H1 (cell line): ENCODE data around the gene ZBTB48. TPM values are rescaled to one million over a fixed set of nuclear protein-coding genes. Genes with fewer than 3 reads are reported as not detected.

ENCODE experiments used
- CTCF ChIA-PET: fragments of 300-600 bp; sonication (Branson Sonifier 250); formaldehyde crosslinking; loops from one replicate; lab custom pipeline; 2021; ENCODE audit not compliant: partially characterized antibody; lab: Charles Lee
- POLR2A ChIA-PET: fragments of 300-600 bp; sonication (Branson Sonifier 250); formaldehyde crosslinking; loops from one replicate; lab custom pipeline; 2021; ENCODE audit warnings: inconsistent platforms; ENCODE audit not compliant: partially characterized antibody; lab: Charles Lee
- DNase-seq, 2 experiments: peaks; one replicate each; pipeline versions ENCODE4 v3.0.0 to v3.0.0-alpha.2; 2010 to 2022; ENCODE audit warnings: low spot score in 2 of 2, low read depth in 1 of 2, mixed read lengths in 1 of 2
- FAIRE-seq: peaks from 2 replicates; lab custom pipeline; 2011; peaks lifted over from hg19 to GRCh38; lab: Jason Lieb, UNC
- H2AFZ ChIP-seq: 2 replicates; pipeline ENCODE4 v1.8.1; 2012; ENCODE audit warnings: low read length, inconsistent platforms
- H2AK5ac ChIP-seq: 2 replicates; pipeline ENCODE4 v1.6.1; 2013; ENCODE audit warnings: low read depth, low read length
- H2BK120ac ChIP-seq: replicated peaks from 2 replicates; pipeline ENCODE3; 2013; ENCODE audit warnings: low read depth, low read length, inconsistent platforms
- H2BK12ac ChIP-seq: 2 replicates; pipeline ENCODE4 v1.6.1; 2013; ENCODE audit warnings: low read depth, low read length
- H2BK15ac ChIP-seq: 2 replicates; pipeline ENCODE4 v1.6.1; 2013; ENCODE audit warnings: low read length
- H2BK20ac ChIP-seq: 2 replicates; pipeline ENCODE4 v1.6.1; 2013; ENCODE audit warnings: low read length
- H2BK5ac ChIP-seq: 2 replicates; pipeline ENCODE4 v1.6.1; 2013; ENCODE audit warnings: low read depth, low read length
- H3K14ac ChIP-seq: 2 replicates; pipeline ENCODE4 v1.6.1; 2013; ENCODE audit warnings: inconsistent platforms; ENCODE audit not compliant: insufficient read length
- H3K18ac ChIP-seq: 2 replicates; pipeline ENCODE4 v1.6.1; 2013; ENCODE audit warnings: low read length; ENCODE audit errors: extremely low read depth
- H3K23ac ChIP-seq: 2 replicates; pipeline ENCODE4 v1.6.1; 2013; ENCODE audit warnings: inconsistent platforms; ENCODE audit not compliant: insufficient read length
- H3K23me2 ChIP-seq: 2 replicates; pipeline ENCODE4 v1.6.1; 2013; ENCODE audit warnings: low read depth, low read length
- H3K27ac ChIP-seq: 2 replicates; pipeline ENCODE4 v1.6.1; 2011; ENCODE audit warnings: low read depth, low read length, inconsistent platforms
- H3K27me3 ChIP-seq, 4 experiments: replicated peaks in 1 of 4; 1 replicate in 1 of 4; 2 replicates in 3 of 4; pipeline versions ENCODE4 v1.6.1 to v1.8.1; 2011 to 2013; ENCODE audit warnings: low read length in 3 of 4, mild to moderate bottlenecking in 3 of 4, inconsistent platforms in 2 of 4, mixed read lengths in 2 of 4, moderate library complexity in 1 of 4; ENCODE audit not compliant: control insufficient read depth in 3 of 4, insufficient read depth in 3 of 4; ENCODE audit errors: extremely low read depth in 1 of 4
- H3K36me3 ChIP-seq, 4 experiments: 2 replicates each; pipeline versions ENCODE4 v1.6.1 to v1.8.1; 2011 to 2013; ENCODE audit warnings: mild to moderate bottlenecking in 4 of 4, low read length in 3 of 4, moderate library complexity in 2 of 4, control low read depth in 1 of 4, inconsistent platforms in 1 of 4; ENCODE audit not compliant: insufficient read depth in 4 of 4, control insufficient read depth in 2 of 4
- H3K4ac ChIP-seq: replicated peaks from 2 replicates; pipeline ENCODE3; 2013; ENCODE audit warnings: low read length, low read depth, mixed read lengths, inconsistent platforms; ENCODE audit not compliant: insufficient read length
- H3K4me1 ChIP-seq, 4 experiments: replicated peaks in 1 of 4; 1 replicate in 1 of 4; 2 replicates in 3 of 4; pipeline versions ENCODE4 v1.6.1 to v1.8.1; 2011 to 2013; ENCODE audit warnings: low read length in 3 of 4, inconsistent platforms in 2 of 4, mixed read lengths in 1 of 4; ENCODE audit not compliant: insufficient read depth in 4 of 4, control insufficient read depth in 3 of 4
- H3K4me2 ChIP-seq, 2 experiments: 2 replicates each; pipeline versions ENCODE4 v1.6.1 to v1.8.1; 2011 to 2013; ENCODE audit warnings: low read depth in 2 of 2, low read length in 2 of 2, control low read depth in 1 of 2, inconsistent platforms in 1 of 2, mild to moderate bottlenecking in 1 of 2; ENCODE audit not compliant: insufficient read depth in 1 of 2
- H3K4me3 ChIP-seq, 4 experiments: fragments of 200-600, 300-600 bp in 1 of 4; sonication (generic), shearing (Covaris generic), sonication (Bioruptor Twin) in 1 of 4; 2 replicates each; pipeline versions ENCODE4 v1.5.1 to v1.8.1; 2011 to 2016; ENCODE audit warnings: low read length in 4 of 4, low read depth in 3 of 4, control low read depth in 2 of 4, inconsistent platforms in 2 of 4, mild to moderate bottlenecking in 2 of 4, mixed read lengths in 1 of 4, moderate library complexity in 1 of 4; ENCODE audit not compliant: insufficient read depth in 2 of 4; ENCODE audit errors: extremely low read depth in 1 of 4
- H3K56ac ChIP-seq: replicated peaks from 2 replicates; pipeline ENCODE3; 2013; ENCODE audit warnings: low read depth, mild to moderate bottlenecking, mixed read lengths, low read length, inconsistent platforms; ENCODE audit not compliant: insufficient read length
- H3K79me1 ChIP-seq: 2 replicates; pipeline ENCODE4 v1.6.1; 2013; ENCODE audit warnings: low read depth, low read length, control low read depth
- H3K79me2 ChIP-seq, 2 experiments: 2 replicates each; pipeline versions ENCODE4 v1.6.1 to v1.8.1; 2012 to 2013; ENCODE audit warnings: low read length in 2 of 2, mild to moderate bottlenecking in 2 of 2, inconsistent platforms in 1 of 2; ENCODE audit not compliant: insufficient read depth in 2 of 2, control insufficient read depth in 1 of 2
- H3K9ac ChIP-seq, 4 experiments: replicated peaks in 1 of 4; 1 replicate in 1 of 4; 2 replicates in 3 of 4; pipeline versions ENCODE4 v1.6.1 to v1.8.1; 2011 to 2013; ENCODE audit warnings: low read depth in 3 of 4, low read length in 3 of 4, control low read depth in 2 of 4, mild to moderate bottlenecking in 2 of 4, moderate library complexity in 2 of 4, inconsistent platforms in 1 of 4; ENCODE audit errors: extremely low read depth in 1 of 4
- H3K9me3 ChIP-seq, 2 experiments: 2 replicates each; pipeline versions ENCODE4 v1.6.1 to v1.8.1; 2012 to 2013; ENCODE audit warnings: mild to moderate bottlenecking in 2 of 2, moderate library complexity in 2 of 2, control low read depth in 1 of 2, inconsistent platforms in 1 of 2, low read depth in 1 of 2, low read length in 1 of 2, mixed read lengths in 1 of 2; ENCODE audit not compliant: insufficient read depth in 2 of 2
- H4K20me1 ChIP-seq, 2 experiments: replicated peaks in 1 of 2; 2 replicates each; pipeline versions ENCODE3 to v1.8.1; 2011 to 2013; ENCODE audit warnings: inconsistent platforms in 2 of 2, low read length in 2 of 2, mild to moderate bottlenecking in 1 of 2; ENCODE audit not compliant: insufficient read depth in 2 of 2, control insufficient read depth in 1 of 2
- H4K5ac ChIP-seq: 2 replicates; pipeline ENCODE4 v1.6.1; 2013; ENCODE audit warnings: low read length, low read depth, mixed read lengths, inconsistent platforms; ENCODE audit not compliant: insufficient read length
- H4K8ac ChIP-seq: 2 replicates; pipeline ENCODE4 v1.8.0; 2013; ENCODE audit warnings: mild to moderate bottlenecking, moderate library complexity, low read length, inconsistent platforms; ENCODE audit not compliant: insufficient read depth; ENCODE audit errors: extremely low read depth
- H4K91ac ChIP-seq: replicated peaks from 2 replicates; pipeline ENCODE3; 2013; ENCODE audit warnings: low read length, mixed read lengths, inconsistent platforms; ENCODE audit not compliant: insufficient read length
- GABPA ChIP-seq: IDR thresholded peaks from 2 replicates; pipeline ENCODE4 v1.6.1; 2011; ENCODE audit warnings: mild to moderate bottlenecking, low read length, moderate library complexity, borderline replicate concordance; ENCODE audit not compliant: insufficient read depth
- KDM1A ChIP-seq: fragments of 200-600, 300-600 bp; sonication (generic); IDR thresholded peaks from 2 replicates; pipeline ENCODE4 v1.7.1; 2016; ENCODE audit warnings: mild to moderate bottlenecking, low read length, borderline replicate concordance
- SIN3A ChIP-seq, 2 experiments: IDR thresholded peaks in 1 of 2; conservative IDR thresholded peaks in 1 of 2; 2 replicates each; pipeline ENCODE4 v1.6.1; 2011 to 2012; ENCODE audit warnings: low read length in 2 of 2, improper control_type of control experiment in 1 of 2, low read depth in 1 of 2, mild to moderate bottlenecking in 1 of 2
- TAF1 ChIP-seq: IDR thresholded peaks from 2 replicates; pipeline ENCODE4 v1.6.1; 2011; ENCODE audit warnings: mild to moderate bottlenecking, low read depth, low read length
- WGBS, 2 experiments: shearing (Covaris generic) in 1 of 2; methylation state at CpG; one replicate each; pipeline versions ENCODE4 v1.1.6 to v1.1.7; 2013 to 2015; ENCODE audit warnings: low lambda C conversion rate in 2 of 2, mixed read lengths in 2 of 2, inconsistent platforms in 1 of 2, low coverage in 1 of 2, missing lambda C conversion rate in 1 of 2; ENCODE audit not compliant: insufficient replicate concordance in 2 of 2, insufficient coverage in 1 of 2, insufficient read length in 1 of 2; ENCODE audit errors: extremely low coverage in 1 of 2, missing lambda C conversion rate in 1 of 2; 5-methylcytosine and 5-hydroxymethylcytosine counted together
- long read RNA-seq, 2 experiments: library from RNA in 1 of 2; library from capped mRNA in 1 of 2; stranded (forward); transcript quantifications; one replicate each; pipeline ENCODE4 v2.0.0, GENCODE V29; 2021; ENCODE audit warnings: inconsistent platforms in 1 of 2
- polyA minus RNA-seq, 3 experiments: library from RNA; depleted of rRNA, polyadenylated mRNA; stranded (reverse); fragments of >200 nt; gene quantifications; 1 replicate in 2 of 3; 2 replicates in 1 of 3; pipeline ENCODE4 v1.2.3, GENCODE V29; 2011
- polyA plus RNA-seq, 7 experiments: library from polyadenylated mRNA; depleted of rRNA in 3 of 7; stranded (reverse) in 5 of 7; unstranded in 2 of 7; fragments of >200 nt in 5 of 7; fragments of 200-250 nt in 2 of 7; gene quantifications; 1 replicate in 5 of 7; 2 replicates in 1 of 7; 4 replicates in 1 of 7; pipeline versions ENCODE4 v1.2.1 to v1.2.3, GENCODE V29; 2011 to 2013; ENCODE audit warnings: missing spikeins in 2 of 7, mixed read lengths in 2 of 7
- total RNA-seq: library from RNA; stranded (reverse); fragmentation: NEBNext Ultra II Directional; extraction: Animal tissue kit (Norgen Biotek cat#: 25700); gene quantifications from 2 replicates; pipeline ENCODE4 v1.2.1, GENCODE V29; 2021
- TF ChIP-seq, protein P1 (sequence below): IDR thresholded peaks from 2 replicates; pipeline ENCODE4 v1.6.1; 2012; ENCODE audit warnings: inconsistent platforms

The ZBTB48 gene
- 21.4 and 28.2 TPM in 2 replicates for total RNA-seq
- 28.8 and 35.7 TPM in 2 replicates for polyA plus RNA-seq (2011; rRNA removed)
- polyA plus RNA-seq (2011; cell fraction: cytosol; rRNA removed): 27.3 TPM
- polyA plus RNA-seq (2011; cell fraction: nucleus; rRNA removed): 58.6 TPM
- polyA plus RNA-seq (2012, experiment 1 of 2): 21.0 to 37.0 TPM (median 31.1 TPM) in 4 replicates
- 17.9 TPM for polyA plus RNA-seq (2012, experiment 2 of 2)
- 21.5 TPM for polyA plus RNA-seq (2013, experiment 1 of 2)
- polyA plus RNA-seq (2013, experiment 2 of 2): 18.8 TPM
- 15.0 and 17.6 TPM in 2 replicates for polyA minus RNA-seq (2011; rRNA and poly(A)+ RNA removed)
- 27.2 TPM for polyA minus RNA-seq (2011; cell fraction: cytosol; rRNA and poly(A)+ RNA removed)
- polyA minus RNA-seq (2011; cell fraction: nucleus; rRNA and poly(A)+ RNA removed): 23.3 TPM
- long read RNA-seq, experiment 1, partial matches to known transcripts: 2 of 3 reads
- long read RNA-seq, experiment 1, other reads (novel, unspliced or antisense): 1 of 3 reads
- long read RNA-seq, experiment 2, partial matches to known transcripts: 7 of 14 reads
- long read RNA-seq, experiment 2, other reads (novel, unspliced or antisense): 5 of 14 reads

DNA sequence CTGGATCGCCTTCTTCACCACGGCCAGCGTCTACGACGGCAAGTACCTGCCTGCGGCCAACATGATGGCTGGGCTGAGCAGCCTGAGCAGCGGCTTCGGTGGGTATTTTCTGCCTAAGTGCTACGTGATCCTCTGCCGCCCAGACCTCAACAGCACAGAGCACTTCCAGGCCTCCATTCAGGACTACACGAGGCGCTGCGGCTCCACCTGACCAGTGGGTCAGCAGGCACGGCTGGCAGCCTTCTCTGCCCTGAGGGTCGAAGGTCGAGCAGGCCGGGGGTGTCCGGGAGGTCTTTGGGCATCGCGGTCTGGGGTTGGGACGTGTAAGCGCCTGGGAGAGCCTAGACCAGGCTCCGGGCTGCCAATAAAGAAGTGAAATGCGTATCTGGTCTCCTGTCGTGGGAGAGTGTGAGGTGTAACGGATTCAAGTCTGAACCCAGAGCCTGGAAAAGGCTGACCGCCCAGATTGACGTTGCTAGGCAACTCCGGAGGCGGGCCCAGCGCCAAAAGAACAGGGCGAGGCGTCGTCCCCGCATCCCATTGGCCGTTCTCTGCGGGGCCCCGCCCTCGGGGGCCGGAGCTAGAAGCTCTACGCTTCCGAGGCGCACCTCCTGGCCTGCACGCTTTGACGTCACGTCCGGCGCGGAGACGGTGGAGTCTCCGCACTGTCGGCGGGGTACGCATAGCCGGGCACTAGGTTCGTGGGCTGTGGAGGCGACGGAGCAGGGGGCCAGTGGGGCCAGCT is at the start of gene ZBTB48:
Gene ZBTB48 (plus strand): TSS at position 621 of the 745 bp plus-strand sequence. CDS start 616 bp downstream, outside the sequence.
- H4K20me1 ChIP-seq: peaks cover 0 to 15% of the 10 kb centered on the region in 2 experiments
- peak within 1 kb of the TSS; percentile 24; the same call in 1 of the 2 replicates for H2BK15ac ChIP-seq
- H4K8ac ChIP-seq: peak within 1 kb of the TSS; percentile 72
- peaks cover 0 to 17% (median 13%) of the 10 kb centered on the region in 4 experiments; a peak in 6 of 7 replicates for H3K4me1 ChIP-seq
- CTCF ChIA-PET: interaction anchor here (1.1 to 4.3 kb wide), 7 partner anchors 13 to 156 kb away, joined by 3 to 23 read pairs (median 4); partner anchors contain the start of genes NOL9 and TAS1R1
- POLR2A ChIA-PET: interaction anchor here (1.2 to 17.4 kb wide), 6 partner anchors 8 to 27 kb away, joined by 3 to 196 read pairs (median 4); partner anchors contain the start of gene KLHL21
- H3K79me1 ChIP-seq: peaks cover 5% of the 10 kb centered on the region
- DNase-seq (peak; percentile 82 to 96), FAIRE-seq (peak; percentile 73)
- no peaks in the 10 kb centered on the region for H3K36me3 ChIP-seq
- peak within 1 kb of the TSS; percentile 76; the same call in 1 of the 2 replicates for H2BK5ac ChIP-seq
- H3K4me2 ChIP-seq: peak within 1 kb of the TSS; percentile 87 to 93
- peak within 1 kb of the TSS; percentile 44 for H3K4ac ChIP-seq
- H2BK20ac ChIP-seq: no peak within 1 kb of the TSS
- peaks cover 5% of the 10 kb centered on the region for H3K23me2 ChIP-seq
- H3K56ac ChIP-seq: no peak within 1 kb of the TSS
- no peaks in the 10 kb centered on the region for H3K9me3 ChIP-seq
- peak within 1 kb of the TSS; percentile 6; the same call in 1 of the 2 replicates for H3K27ac ChIP-seq
- H2AK5ac ChIP-seq: peak within 1 kb of the TSS; percentile 68
- no peak within 1 kb of the TSS for H3K23ac ChIP-seq
- H2AFZ ChIP-seq: peak within 1 kb of the TSS; percentile 34; the same call in 1 of the 2 replicates
- peak within 1 kb of the TSS; percentile 66 to 75 (median 72) for H3K4me3 ChIP-seq
- peak within 1 kb of the TSS; percentile 26 to 60 (median 54); a peak in 6 of 7 replicates for H3K9ac ChIP-seq
- no peaks in the 10 kb centered on the region; a peak in 2 of 7 replicates for H3K27me3 ChIP-seq
- H4K91ac ChIP-seq: peak within 1 kb of the TSS; percentile 52
- H3K79me2 ChIP-seq: peaks cover 0 to 13% of the 10 kb centered on the region in 2 experiments; a peak in 1 of 4 replicates
- H3K18ac ChIP-seq: peak within 1 kb of the TSS; percentile 15; the same call in 1 of the 2 replicates
- no peak within 1 kb of the TSS for H2BK120ac ChIP-seq
- peak within 1 kb of the TSS; percentile 32 for H2BK12ac ChIP-seq
- WGBS, 2 experiments: 34% methylated on average over 41 of the region's 58 CpGs; no CpG with 5 or more reads in 1 of the 2 experiments
- H4K5ac ChIP-seq: peak within 1 kb of the TSS; percentile 7
- no peak within 1 kb of the TSS for H3K14ac ChIP-seq
- peak; percentile 82; the same call in 1 of the 2 replicates for TF ChIP-seq GABPA
- TF ChIP-seq, protein P1, sequence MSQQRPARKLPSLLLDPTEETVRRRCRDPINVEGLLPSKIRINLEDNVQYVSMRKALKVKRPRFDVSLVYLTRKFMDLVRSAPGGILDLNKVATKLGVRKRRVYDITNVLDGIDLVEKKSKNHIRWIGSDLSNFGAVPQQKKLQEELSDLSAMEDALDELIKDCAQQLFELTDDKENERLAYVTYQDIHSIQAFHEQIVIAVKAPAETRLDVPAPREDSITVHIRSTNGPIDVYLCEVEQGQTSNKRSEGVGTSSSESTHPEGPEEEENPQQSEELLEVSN: 0 out of 2 replicates have a peak, but pooled peaks have one; percentile 41
- peak; percentile 62 for TF ChIP-seq TAF1
- TF ChIP-seq KDM1A: no peak
- TF ChIP-seq SIN3A (conservative IDR thresholded peaks at IDR 0.05 in 1 of 2, IDR thresholded peaks at IDR 0.05 in 1 of 2; ENCODE audit: low read depth in 1 of 2, low read length in 2 of 2): peak in 1 of 2 experiments; percentile 84; a peak in 2 of 4 replicates
